OCI-M2 (cell line): ENCODE measurements around the gene ZMAT3.
A peak's percentile ranks its signal among the peaks of the same experiment; 100 is the strongest.

Experiments
- DNase-seq: peaks from one replicate; lab custom pipeline; 2025; ENCODE audit not compliant: unreplicated experiment; lab: John Stamatoyannopoulos, UW

ZMAT3 gene

GRCh38 chr3:179026636-179027035 is 45.0 kb downstream of the ZMAT3 start:
- DNase-seq = no peak

- no peak for DNase-seq
These were observed 50.3 kb downstream of the ZMAT3 start for GRCh38 chr3:179021119-179021903.

- DNase-seq = no peak
These were observed 51.5 kb downstream of the ZMAT3 start for GRCh38 chr3:179020112-179020511.

- no peak for DNase-seq
These were observed 52.8 kb downstream of the ZMAT3 start for GRCh38 chr3:179018808-179019207.

GRCh38 chr3:179016979-179017670 is 54.5 kb downstream of the ZMAT3 start:
- DNase-seq = no peak

GRCh38 chr3:179015551-179016020 is 56.0 kb downstream of the ZMAT3 start:
- DNase-seq = peak; percentile 92

GRCh38 chr3:179005706-179006105 is 65.9 kb downstream of the ZMAT3 start:
- no peak for DNase-seq

- DNase-seq = no peak
These were observed 66.4 kb downstream of the ZMAT3 start for GRCh38 chr3:179005213-179005612.

GRCh38 chr3:179000659-179001058 is 71.0 kb downstream of the ZMAT3 start:
- DNase-seq = no peak

GRCh38 chr3:179000144-179000543 is 71.5 kb downstream of the ZMAT3 start:
- no peak for DNase-seq

GRCh38 chr3:178996399-178996798 is 75.2 kb downstream of the ZMAT3 start:
- no peak for DNase-seq

- no peak for DNase-seq
These were observed 81.3 kb downstream of the ZMAT3 start for GRCh38 chr3:178990293-178990692.

GRCh38 chr3:178989821-178990220 is 81.8 kb downstream of the ZMAT3 start:
- DNase-seq = no peak

GRCh38 chr3:178987745-178988144 is 83.9 kb downstream of the ZMAT3 start:
- no peak for DNase-seq

GRCh38 chr3:178986456-178986855 is 85.2 kb downstream of the ZMAT3 start:
- no peak for DNase-seq

GRCh38 chr3:178982137-178982536 is 89.5 kb downstream of the ZMAT3 start:
- DNase-seq = no peak

- no peak for DNase-seq
These were observed 96.3 kb downstream of the ZMAT3 start for GRCh38 chr3:178975320-178975719.

- no peak for DNase-seq
These were observed 100.0 kb downstream of the ZMAT3 start for GRCh38 chr3:178971614-178972013.

GRCh38 chr3:178969004-178969700 is 102.5 kb downstream of the ZMAT3 start:
- no peak for DNase-seq
